Uterus (tissue), 2 donors: ENCODE data around the gene TAS2R50.

Experiments used
- CTCF ChIP-seq, 4 experiments: fragments of 200-600 bp in 2 of 4; fragments of 450-650 bp in 2 of 4; sonication (generic) in 2 of 4; IDR thresholded peaks; one replicate each; pipeline ENCODE4 v1.5.1; 2016 to 2019; ENCODE audit warnings: antibody characterized with exemption in 4 of 4, mild to moderate bottlenecking in 2 of 4, moderate library complexity in 1 of 4
- POLR2A ChIP-seq, 2 donors: fragments of 450-650 bp; IDR thresholded peaks; one replicate each; pipeline ENCODE4 v1.6.1; 2016; ENCODE audit warnings: antibody characterized with exemption in 2 of 2, mild to moderate bottlenecking in 1 of 2, moderate library complexity in 1 of 2

- TF ChIP-seq CTCF (IDR thresholded peaks at IDR 0.05) = no peak
- no peak for TF ChIP-seq POLR2A (IDR thresholded peaks at IDR 0.05)
Measured at GRCh38 chr12:11023387-11023786, 36.7 kb upstream of the TAS2R50 start.
